Suprapubic skin (tissue), 4 donors: ENCODE results near the gene CDK15. TPM values are rescaled to one million over a fixed set of nuclear protein-coding genes. Genes with fewer than 3 reads are reported as not detected.

Experiments used
- DNase-seq, 2 donors: peaks; one replicate each; pipeline ENCODE4 v3.0.0-alpha.2; 2019; ENCODE audit warnings: low spot score in 2 of 2
- H3K27ac ChIP-seq: fragments of 200-600 bp; sonication (generic); one replicate; pipeline ENCODE4 v1.5.1; 2019
- H3K27me3 ChIP-seq: fragments of 200-600 bp; sonication (generic); one replicate; pipeline ENCODE4 v1.5.1; 2019
- H3K36me3 ChIP-seq: fragments of 200-600 bp; sonication (generic); one replicate; pipeline ENCODE4 v1.5.1; 2019
- H3K4me1 ChIP-seq: fragments of 200-600 bp; sonication (generic); one replicate; pipeline ENCODE4 v1.5.1; 2019
- H3K4me3 ChIP-seq: fragments of 200-600 bp; sonication (generic); one replicate; pipeline ENCODE4 v1.5.1; 2019; ENCODE audit warnings: mild to moderate bottlenecking
- H3K9me3 ChIP-seq: fragments of 200-600 bp; sonication (generic); one replicate; pipeline ENCODE4 v1.5.1; 2019
- CTCF ChIP-seq, 2 donors: fragments of 200-600 bp in 1 of 2; fragments of 450-650 bp in 1 of 2; sonication (generic) in 1 of 2; IDR thresholded peaks; one replicate each; pipeline ENCODE4 v1.5.1; 2016 to 2019; ENCODE audit warnings: antibody characterized with exemption in 2 of 2, mild to moderate bottlenecking in 1 of 2, moderate library complexity in 1 of 2
- EP300 ChIP-seq: sonication (generic); formaldehyde crosslinking; IDR thresholded peaks from one replicate; pipeline ENCODE4 v1.6.1; 2017; ENCODE audit warnings: antibody characterized with exemption
- POLR2A ChIP-seq, 2 donors: fragments of 450-650 bp; IDR thresholded peaks; one replicate each; pipeline ENCODE4 v1.6.1; 2017; ENCODE audit warnings: antibody characterized with exemption in 2 of 2, mild to moderate bottlenecking in 2 of 2, moderate library complexity in 2 of 2
- POLR2AphosphoS5 ChIP-seq, 3 donors: sonication (generic); formaldehyde crosslinking; IDR thresholded peaks; one replicate each; pipeline ENCODE4 v1.6.1; 2017; ENCODE audit warnings: antibody characterized with exemption in 3 of 3
- WGBS: methylation state at CpG from one replicate; pipeline ENCODE4 v1.1.5; 2018; 5-methylcytosine and 5-hydroxymethylcytosine counted together
- total RNA-seq, 4 donors: library from RNA; depleted of rRNA; stranded (reverse); fragments of >200 nt; gene quantifications; one replicate each; pipeline ENCODE4 v1.1.0, GENCODE V29; 2016

The CDK15 gene
- total RNA-seq, 4 donors from 2014 or later = 0.13 to 0.97 (median 0.66) TPM

GRCh38 chr2:201789395-201789794 is 16.9 kb upstream of the CDK15 start:
- Histone ChIP-seq H3K27ac (no peak overlapping the region), H3K4me3 (no peak overlapping the region), H3K4me1 (no peaks in the 10 kb centered on the region), H3K36me3 (no peaks in the 10 kb centered on the region), H3K9me3 (no peaks in the 10 kb centered on the region), H3K27me3 (no peaks in the 10 kb centered on the region)
- no peak for TF ChIP-seq CTCF (IDR thresholded peaks at IDR 0.05)
- TF ChIP-seq EP300 = no peak
- no peak for TF ChIP-seq POLR2A (IDR thresholded peaks at IDR 0.05)
- no peak for TF ChIP-seq POLR2AphosphoS5 (IDR thresholded peaks at IDR 0.05)
- 57% methylated on average over 2 of the region's 2 CpGs for WGBS
- no peak for DNase-seq

- H3K9me3 ChIP-seq = no peaks in the 10 kb centered on the region
- WGBS = 86% methylated on average over 3 of the region's 3 CpGs
- no peak for TF ChIP-seq EP300
- no peak for TF ChIP-seq POLR2AphosphoS5 (IDR thresholded peaks at IDR 0.05)
- TF ChIP-seq CTCF (IDR thresholded peaks at IDR 0.05) = no peak
- no peak for TF ChIP-seq POLR2A (IDR thresholded peaks at IDR 0.05)
- no peaks in the 10 kb centered on the region for H3K36me3 ChIP-seq
- no peaks in the 10 kb centered on the region for H3K4me1 ChIP-seq
- H3K27me3 ChIP-seq = no peaks in the 10 kb centered on the region
- DNase-seq = no peak
- no peak overlapping the region for H3K4me3 ChIP-seq
- H3K27ac ChIP-seq = no peak overlapping the region
These were observed 16.0 kb upstream of the CDK15 start for GRCh38 chr2:201790291-201790690.

GRCh38 chr2:201790989-201791388 is 15.3 kb upstream of the CDK15 start:
- Histone ChIP-seq H3K27ac (no peak overlapping the region), H3K27me3 (no peaks in the 10 kb centered on the region), H3K4me3 (no peak overlapping the region), H3K9me3 (no peaks in the 10 kb centered on the region), H3K36me3 (no peaks in the 10 kb centered on the region), H3K4me1 (no peaks in the 10 kb centered on the region)
- WGBS = 81% methylated on average over 2 of the region's 2 CpGs
- no peak for DNase-seq
- TF ChIP-seq CTCF (IDR thresholded peaks at IDR 0.05) (no peak), POLR2A (IDR thresholded peaks at IDR 0.05) (no peak), POLR2AphosphoS5 (IDR thresholded peaks at IDR 0.05) (no peak)

- Histone ChIP-seq H3K36me3 (no peaks in the 10 kb centered on the region), H3K27ac (no peak overlapping the region), H3K4me1 (no peaks in the 10 kb centered on the region), H3K27me3 (no peaks in the 10 kb centered on the region), H3K9me3 (no peaks in the 10 kb centered on the region), H3K4me3 (no peak overlapping the region)
- 50% methylated on average over 1 of the region's 1 CpG for WGBS
- DNase-seq = no peak
- TF ChIP-seq CTCF (IDR thresholded peaks at IDR 0.05) = no peak
- TF ChIP-seq POLR2AphosphoS5 (IDR thresholded peaks at IDR 0.05) = no peak
- TF ChIP-seq EP300 = no peak
These were observed 12.7 kb upstream of the CDK15 start for GRCh38 chr2:201793631-201794030.

- DNase-seq = no peak
- WGBS = 71% methylated on average over 6 of the region's 6 CpGs
- no peak overlapping the region for H3K4me3 ChIP-seq
- H3K27ac ChIP-seq = no peak overlapping the region
- no peaks in the 10 kb centered on the region for H3K9me3 ChIP-seq
- TF ChIP-seq CTCF (IDR thresholded peaks at IDR 0.05) (no peak), POLR2A (IDR thresholded peaks at IDR 0.05) (no peak), EP300 (no peak), POLR2AphosphoS5 (IDR thresholded peaks at IDR 0.05) (no peak)
- no peaks in the 10 kb centered on the region for H3K27me3 ChIP-seq
- H3K4me1 ChIP-seq = no peaks in the 10 kb centered on the region
- no peaks in the 10 kb centered on the region for H3K36me3 ChIP-seq
These were observed 12.0 kb upstream of the CDK15 start for GRCh38 chr2:201794294-201794693.
